Stimulated activated CD4-positive, alpha-beta T cell treated with anti-CD3 and anti-CD28 coated beads, Interleukin-4, amount 100 ng/mL, for 4 hours (primary cell): ENCODE measurements around the gene SRPRB.

Experiments
- DNase-seq, 2 experiments: peaks; one replicate each; pipeline ENCODE4 v3.0.0-alpha.2; 2020

SRPRB gene

GRCh38 chr3:133828576-133829309 lies 23.1 kb downstream of the SRPRB start:
- no peak for DNase-seq

- DNase-seq, result no peak
Observed at GRCh38 chr3:133829310-133829707, 23.7 kb downstream of the SRPRB start.

- no peak for DNase-seq
Observed at GRCh38 chr3:133830071-133830470, 24.5 kb downstream of the SRPRB start.

GRCh38 chr3:133831966-133832801 lies 26.6 kb downstream of the SRPRB start:
- DNase-seq, result no peak

- DNase-seq, result no peak
Observed at GRCh38 chr3:133832802-133833144, 27.2 kb downstream of the SRPRB start.

- DNase-seq, result no peak
Observed at GRCh38 chr3:133833267-133833666, 27.7 kb downstream of the SRPRB start.

GRCh38 chr3:133833880-133834620 lies 28.4 kb downstream of the SRPRB start:
- DNase-seq, result no peak

GRCh38 chr3:133834621-133835417 lies 29.2 kb downstream of the SRPRB start:
- no peak for DNase-seq

- no peak for DNase-seq
Observed at GRCh38 chr3:133835418-133835743, 29.8 kb downstream of the SRPRB start.

- DNase-seq, result no peak
Observed at GRCh38 chr3:133835961-133836360, 30.3 kb downstream of the SRPRB start.

- DNase-seq, result no peak
Observed at GRCh38 chr3:133836497-133837158, 31.0 kb downstream of the SRPRB start.

GRCh38 chr3:133837487-133838295 lies 32.1 kb downstream of the SRPRB start:
- DNase-seq, result no peak

- DNase-seq, result no peak
Observed at GRCh38 chr3:133838296-133838789, 32.7 kb downstream of the SRPRB start.

- no peak for DNase-seq
Observed at GRCh38 chr3:133838916-133839800, 33.5 kb downstream of the SRPRB start.

- no peak for DNase-seq
Observed at GRCh38 chr3:133840055-133840737, 34.6 kb downstream of the SRPRB start.

GRCh38 chr3:133840767-133841166 lies 35.2 kb downstream of the SRPRB start:
- no peak for DNase-seq

GRCh38 chr3:133841196-133841595 lies 35.6 kb downstream of the SRPRB start:
- DNase-seq, result no peak

GRCh38 chr3:133842158-133842557 lies 36.5 kb downstream of the SRPRB start:
- DNase-seq, result no peak

GRCh38 chr3:133843634-133844033 lies 38.0 kb downstream of the SRPRB start:
- no peak for DNase-seq

GRCh38 chr3:133845127-133845526 lies 39.5 kb downstream of the SRPRB start:
- no peak for DNase-seq
